GM19455 (cell line): ENCODE data around the gene CXXC4.

Source experiments
- ATAC-seq: cut with Tn5 transposase; IDR thresholded peaks from one replicate; pipeline ENCODE4 v1.9.1; 2021; ENCODE audit not compliant: unreplicated experiment

CXXC4 gene

GRCh38 chr4:104490096-104490769, 4.5 kb downstream of the CXXC4 start:
- peak; percentile 25 for ATAC-seq

- ATAC-seq: peak; percentile 30
Measured at GRCh38 chr4:104489731-104490095, 5.0 kb downstream of the CXXC4 start.

- no peak for ATAC-seq
Measured at GRCh38 chr4:104488151-104488550, 6.5 kb downstream of the CXXC4 start.

GRCh38 chr4:104486716-104487504, 7.8 kb downstream of the CXXC4 start:
- no peak for ATAC-seq

- ATAC-seq: no peak
Measured at GRCh38 chr4:104475652-104476051, 19.0 kb downstream of the CXXC4 start.

GRCh38 chr4:104472766-104473165, 21.9 kb downstream of the CXXC4 start:
- no peak for ATAC-seq

GRCh38 chr4:104470770-104471169, 23.9 kb downstream of the CXXC4 start:
- ATAC-seq: no peak

- no peak for ATAC-seq
Measured at GRCh38 chr4:104469794-104470193, 24.9 kb downstream of the CXXC4 start.

- no peak for ATAC-seq
Measured at GRCh38 chr4:104465619-104466018, 29.1 kb downstream of the CXXC4 start.

GRCh38 chr4:104465201-104465600, 29.5 kb downstream of the CXXC4 start:
- ATAC-seq: no peak

- ATAC-seq: no peak
Measured at GRCh38 chr4:104462641-104463040, 32.1 kb downstream of the CXXC4 start.

GRCh38 chr4:104457308-104457981, 37.2 kb downstream of the CXXC4 start:
- peak; percentile 71 for ATAC-seq

GRCh38 chr4:104451573-104451972, 43.1 kb downstream of the CXXC4 start:
- no peak for ATAC-seq

- no peak for ATAC-seq
Measured at GRCh38 chr4:104449537-104449936, 45.2 kb downstream of the CXXC4 start.

- ATAC-seq: no peak
Measured at GRCh38 chr4:104447294-104447693, 47.4 kb downstream of the CXXC4 start.

- no peak for ATAC-seq
Measured at GRCh38 chr4:104446431-104447278, 48.0 kb downstream of the CXXC4 start.

- ATAC-seq: no peak
Measured at GRCh38 chr4:104444685-104445084, 50.0 kb downstream of the CXXC4 start.

GRCh38 chr4:104436542-104436941, 58.2 kb downstream of the CXXC4 start:
- no peak for ATAC-seq

- ATAC-seq: no peak
Measured at GRCh38 chr4:104429150-104429741, 65.4 kb downstream of the CXXC4 start.

- no peak for ATAC-seq
Measured at GRCh38 chr4:104425948-104426347, 68.7 kb downstream of the CXXC4 start.

- no peak for ATAC-seq
Measured at GRCh38 chr4:104424989-104425388, 69.7 kb downstream of the CXXC4 start.
